Astrocyte of the spinal cord (primary cell): ENCODE results near the gene PPP2CA.

Experiments
- DNase-seq: peaks from one replicate; pipeline ENCODE4 v3.0.0; 2011; ENCODE audit warnings: low read depth, low spot score
- H3K4me3 ChIP-seq: 2 replicates; pipeline ENCODE4 v1.5.1; 2011; ENCODE audit warnings: low read depth, mild to moderate bottlenecking, low read length, moderate library complexity
- in situ Hi-C: cut with HindIII; loops from 2 replicates; pipeline ENCODE4 v1.10.0; 2017; ENCODE audit warnings: low sequenced_read_pairs
- TF ChIP-seq, protein P1 (sequence below): IDR thresholded peaks from 2 replicates; pipeline ENCODE4 v1.5.1; 2012; ENCODE audit warnings: low read depth, mild to moderate bottlenecking, low read length, inconsistent platforms

PPP2CA gene

DNA sequence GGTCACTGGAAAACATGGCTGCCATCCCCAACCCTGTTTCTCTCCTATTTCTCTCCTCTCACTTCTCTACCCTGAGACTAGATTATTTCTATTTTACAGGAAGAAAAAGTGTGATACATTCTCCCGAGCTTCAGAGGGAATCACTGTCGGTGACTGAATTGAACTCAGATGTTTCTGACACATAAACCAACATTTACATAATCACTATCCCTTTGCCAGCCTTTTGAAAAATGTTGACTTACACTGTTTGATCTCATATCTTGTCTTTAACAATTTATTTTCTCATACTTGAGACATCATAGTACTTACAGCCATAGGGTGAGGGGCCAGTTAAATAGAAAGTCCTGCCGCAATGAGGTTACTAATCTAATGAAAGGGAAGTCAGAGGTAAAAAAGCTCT is 25.1 kb upstream of the PPP2CA start:
- DNase-seq = no peak
- TF ChIP-seq, protein P1, sequence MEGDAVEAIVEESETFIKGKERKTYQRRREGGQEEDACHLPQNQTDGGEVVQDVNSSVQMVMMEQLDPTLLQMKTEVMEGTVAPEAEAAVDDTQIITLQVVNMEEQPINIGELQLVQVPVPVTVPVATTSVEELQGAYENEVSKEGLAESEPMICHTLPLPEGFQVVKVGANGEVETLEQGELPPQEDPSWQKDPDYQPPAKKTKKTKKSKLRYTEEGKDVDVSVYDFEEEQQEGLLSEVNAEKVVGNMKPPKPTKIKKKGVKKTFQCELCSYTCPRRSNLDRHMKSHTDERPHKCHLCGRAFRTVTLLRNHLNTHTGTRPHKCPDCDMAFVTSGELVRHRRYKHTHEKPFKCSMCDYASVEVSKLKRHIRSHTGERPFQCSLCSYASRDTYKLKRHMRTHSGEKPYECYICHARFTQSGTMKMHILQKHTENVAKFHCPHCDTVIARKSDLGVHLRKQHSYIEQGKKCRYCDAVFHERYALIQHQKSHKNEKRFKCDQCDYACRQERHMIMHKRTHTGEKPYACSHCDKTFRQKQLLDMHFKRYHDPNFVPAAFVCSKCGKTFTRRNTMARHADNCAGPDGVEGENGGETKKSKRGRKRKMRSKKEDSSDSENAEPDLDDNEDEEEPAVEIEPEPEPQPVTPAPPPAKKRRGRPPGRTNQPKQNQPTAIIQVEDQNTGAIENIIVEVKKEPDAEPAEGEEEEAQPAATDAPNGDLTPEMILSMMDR = no peak
- in situ Hi-C loops = no loop called here
- H3K4me3 ChIP-seq = no peak overlapping the region

DNA sequence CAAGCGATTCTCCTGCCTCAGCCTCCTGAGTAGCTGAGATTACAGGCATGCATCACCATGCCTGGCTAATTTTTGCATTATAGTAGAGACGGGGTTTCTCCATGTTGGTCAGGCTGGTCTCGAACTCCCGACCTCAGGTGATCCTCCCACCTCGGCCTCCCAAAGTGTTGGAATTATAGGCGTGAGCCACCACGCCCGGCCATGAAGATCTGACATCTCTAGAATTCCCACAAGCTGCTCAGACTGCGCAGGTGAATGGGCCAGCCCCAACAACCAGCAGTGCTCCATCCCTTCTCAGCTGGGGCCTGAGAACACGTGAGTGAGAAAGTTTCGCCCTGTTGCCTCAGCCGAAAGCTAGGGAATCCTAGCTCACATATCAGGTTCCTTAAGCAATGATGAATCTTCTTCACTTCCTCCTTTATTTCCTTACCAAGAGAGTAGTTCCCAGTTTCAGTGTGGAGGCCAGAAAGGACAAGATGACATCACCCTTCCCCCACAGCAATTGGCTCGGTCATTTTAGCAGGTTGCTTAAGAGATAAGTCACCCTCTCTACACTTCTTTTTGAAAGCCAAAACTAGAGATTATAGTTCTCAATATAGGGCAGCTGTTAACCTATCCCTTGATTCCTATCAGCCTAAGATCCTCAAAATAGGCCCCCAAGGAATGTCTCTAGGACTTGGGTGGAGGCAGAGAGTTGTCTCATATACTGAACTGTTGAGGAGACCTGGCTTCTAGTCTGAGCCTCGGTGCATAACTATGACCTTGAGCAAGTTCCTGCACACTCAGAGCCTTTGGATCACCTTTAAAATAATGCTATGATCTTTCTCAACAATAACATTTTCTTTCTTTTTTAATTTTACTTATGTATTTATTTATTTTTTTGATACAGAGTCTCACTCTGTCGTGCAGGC is 23.9 kb upstream of the PPP2CA start:
- in situ Hi-C loops = no loop called here
- DNase-seq = no peak
- no peak overlapping the region for H3K4me3 ChIP-seq
- TF ChIP-seq, protein P1 = no peak

DNA sequence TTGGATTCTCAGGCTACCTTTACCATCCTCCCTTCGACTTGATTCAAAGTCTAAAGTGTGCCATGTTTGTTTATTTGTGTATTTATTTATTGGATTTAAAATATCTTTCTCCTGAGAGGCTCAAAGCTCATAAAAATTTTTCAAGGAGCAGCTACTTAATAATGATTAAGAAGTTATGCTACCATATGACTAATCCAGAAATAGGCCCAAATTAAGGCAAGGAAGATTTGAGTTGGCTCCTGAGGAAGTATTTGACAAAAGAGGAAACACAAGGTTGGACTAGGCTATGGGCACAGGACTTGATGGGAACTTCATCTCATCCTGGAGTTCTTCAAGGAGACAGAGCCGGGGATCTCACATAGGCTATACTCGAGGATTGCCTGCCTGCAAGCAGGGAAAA is 22.4 kb upstream of the PPP2CA start:
- in situ Hi-C loops = no loop called here
- TF ChIP-seq, protein P1 = no peak

DNA sequence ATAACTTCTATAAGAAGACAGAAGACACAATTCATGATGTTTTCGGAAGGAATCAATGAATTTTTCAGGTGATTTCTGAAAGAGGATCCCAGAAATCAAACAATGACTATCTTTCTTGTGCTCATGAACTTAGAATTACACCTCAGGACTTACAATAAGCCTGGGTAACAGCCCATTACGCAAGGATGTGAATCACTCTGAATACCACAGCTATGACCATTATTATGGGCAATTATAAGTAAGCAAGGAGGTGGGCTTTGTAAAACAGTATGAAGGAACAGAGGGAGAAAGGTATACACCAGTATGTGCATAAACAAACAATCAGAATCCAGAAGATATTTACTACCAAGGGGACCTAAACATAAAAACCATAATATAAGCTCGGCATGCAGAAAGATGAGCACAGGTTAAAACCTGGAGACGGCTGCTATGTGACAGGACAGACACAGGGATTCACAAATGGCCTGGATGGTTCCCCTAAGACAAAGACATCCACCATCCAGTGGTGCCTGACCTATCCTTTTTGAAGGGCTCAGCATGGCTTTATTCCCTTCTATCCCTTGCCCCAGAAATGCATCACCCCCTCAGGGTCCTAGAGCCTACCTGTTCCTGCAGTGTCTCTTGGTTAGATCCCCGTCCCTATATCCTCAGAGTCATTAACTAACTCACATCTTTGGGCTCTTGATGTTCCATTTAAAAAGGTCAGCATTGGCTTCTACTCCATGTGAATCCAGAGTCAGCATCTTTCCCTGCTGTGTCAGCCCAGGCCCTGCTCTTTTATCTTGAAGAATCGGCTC is 21.8 kb upstream of the PPP2CA start:
- TF ChIP-seq, protein P1 = no peak
- in situ Hi-C loops = no loop called here
- DNase-seq = peak; percentile 90
- no peak overlapping the region for H3K4me3 ChIP-seq

More for the DNA sequence above, 22.4 kb upstream of the PPP2CA start:
- no peak overlapping the region for H3K4me3 ChIP-seq
- DNase-seq = no peak

DNA sequence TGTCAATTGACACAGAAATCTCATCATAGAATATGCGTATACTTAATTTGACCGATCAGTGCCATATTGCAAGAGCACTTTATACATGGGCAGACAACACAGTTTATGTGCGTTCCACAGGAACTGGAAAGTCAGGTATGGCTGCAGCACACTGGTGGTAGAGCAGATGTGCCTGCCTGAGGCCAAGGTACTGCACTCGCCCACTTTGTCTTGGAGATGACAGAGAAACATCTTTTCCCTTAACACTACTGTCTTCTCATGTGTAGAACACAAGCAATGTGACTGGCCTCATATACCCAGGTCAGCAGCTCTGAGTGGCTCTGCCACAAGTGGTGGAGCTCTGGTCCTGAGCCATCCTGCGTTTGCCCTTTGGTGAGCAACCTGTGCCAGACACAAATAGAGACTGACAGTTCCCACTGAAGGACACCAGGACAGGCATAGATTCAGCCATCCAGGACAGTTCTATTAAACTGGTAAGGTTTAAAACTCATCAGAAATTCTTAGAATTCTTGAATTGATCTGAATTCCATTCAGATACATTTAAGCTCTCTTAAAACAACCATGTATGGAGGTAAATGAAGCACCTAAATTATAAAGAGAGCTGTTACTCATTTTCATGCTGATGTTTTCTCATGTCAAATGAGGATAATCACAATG is 21.0 kb upstream of the PPP2CA start:
- in situ Hi-C loops = no loop called here
- TF ChIP-seq, protein P1 = no peak
- H3K4me3 ChIP-seq = no peak overlapping the region
- no peak for DNase-seq

DNA sequence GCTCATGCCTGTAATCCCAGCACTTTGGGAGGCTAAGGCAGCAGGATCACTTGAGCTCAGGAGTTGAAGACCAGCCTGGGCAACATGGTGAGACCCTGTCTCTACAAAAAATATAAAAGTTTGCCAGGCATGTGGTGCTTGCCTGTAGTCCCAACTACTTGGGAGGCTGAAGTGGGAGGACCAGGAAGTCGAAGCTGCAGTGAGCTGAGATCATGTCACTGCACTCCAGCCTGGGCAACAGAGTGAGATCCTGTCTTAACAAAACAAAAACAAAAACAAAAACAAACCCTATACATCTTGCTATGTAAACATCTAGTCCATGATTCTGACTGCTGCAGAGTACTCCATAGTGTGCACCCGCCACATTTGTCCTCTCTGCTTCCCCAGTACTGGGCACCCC is 19.8 kb upstream of the PPP2CA start:
- H3K4me3 ChIP-seq = no peak overlapping the region
- TF ChIP-seq, protein P1 = no peak
- no peak for DNase-seq
- in situ Hi-C loops = no loop called here
